ENCODE measurements around the gene POU2F1.

DNA sequence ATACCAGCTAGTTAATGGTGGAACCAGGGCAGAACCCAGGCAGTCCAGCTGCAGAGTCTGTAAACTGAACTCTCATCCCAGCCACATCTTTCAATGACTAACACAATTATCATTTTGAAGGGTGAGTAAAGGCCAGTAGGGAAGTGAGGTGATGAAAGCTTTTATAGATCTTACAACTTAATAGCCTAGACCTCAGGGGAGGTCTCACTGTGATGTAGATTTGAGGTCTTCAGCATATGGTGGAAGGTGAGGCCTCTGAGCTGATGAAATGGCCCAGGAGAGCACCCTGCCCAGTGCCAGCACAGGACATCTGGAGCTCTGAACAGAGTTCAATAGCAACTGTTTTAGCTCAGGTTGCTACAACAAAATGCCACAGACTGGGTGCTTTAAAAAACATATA, 44.8 kb upstream of the POU2F1 start:
- TF ChIP-seq, protein P1, sequence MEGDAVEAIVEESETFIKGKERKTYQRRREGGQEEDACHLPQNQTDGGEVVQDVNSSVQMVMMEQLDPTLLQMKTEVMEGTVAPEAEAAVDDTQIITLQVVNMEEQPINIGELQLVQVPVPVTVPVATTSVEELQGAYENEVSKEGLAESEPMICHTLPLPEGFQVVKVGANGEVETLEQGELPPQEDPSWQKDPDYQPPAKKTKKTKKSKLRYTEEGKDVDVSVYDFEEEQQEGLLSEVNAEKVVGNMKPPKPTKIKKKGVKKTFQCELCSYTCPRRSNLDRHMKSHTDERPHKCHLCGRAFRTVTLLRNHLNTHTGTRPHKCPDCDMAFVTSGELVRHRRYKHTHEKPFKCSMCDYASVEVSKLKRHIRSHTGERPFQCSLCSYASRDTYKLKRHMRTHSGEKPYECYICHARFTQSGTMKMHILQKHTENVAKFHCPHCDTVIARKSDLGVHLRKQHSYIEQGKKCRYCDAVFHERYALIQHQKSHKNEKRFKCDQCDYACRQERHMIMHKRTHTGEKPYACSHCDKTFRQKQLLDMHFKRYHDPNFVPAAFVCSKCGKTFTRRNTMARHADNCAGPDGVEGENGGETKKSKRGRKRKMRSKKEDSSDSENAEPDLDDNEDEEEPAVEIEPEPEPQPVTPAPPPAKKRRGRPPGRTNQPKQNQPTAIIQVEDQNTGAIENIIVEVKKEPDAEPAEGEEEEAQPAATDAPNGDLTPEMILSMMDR (IDR thresholded peaks at IDR 0.05), result no peak
- TF ChIP-seq EP300 (IDR thresholded peaks at IDR 0.05), result no peak
- no peak for TF ChIP-seq POLR2A (IDR thresholded peaks at IDR 0.05)

All from stomach (tissue), 4 donors.